ENCODE measurements around the gene GSDMA.

The GSDMA gene

DNA sequence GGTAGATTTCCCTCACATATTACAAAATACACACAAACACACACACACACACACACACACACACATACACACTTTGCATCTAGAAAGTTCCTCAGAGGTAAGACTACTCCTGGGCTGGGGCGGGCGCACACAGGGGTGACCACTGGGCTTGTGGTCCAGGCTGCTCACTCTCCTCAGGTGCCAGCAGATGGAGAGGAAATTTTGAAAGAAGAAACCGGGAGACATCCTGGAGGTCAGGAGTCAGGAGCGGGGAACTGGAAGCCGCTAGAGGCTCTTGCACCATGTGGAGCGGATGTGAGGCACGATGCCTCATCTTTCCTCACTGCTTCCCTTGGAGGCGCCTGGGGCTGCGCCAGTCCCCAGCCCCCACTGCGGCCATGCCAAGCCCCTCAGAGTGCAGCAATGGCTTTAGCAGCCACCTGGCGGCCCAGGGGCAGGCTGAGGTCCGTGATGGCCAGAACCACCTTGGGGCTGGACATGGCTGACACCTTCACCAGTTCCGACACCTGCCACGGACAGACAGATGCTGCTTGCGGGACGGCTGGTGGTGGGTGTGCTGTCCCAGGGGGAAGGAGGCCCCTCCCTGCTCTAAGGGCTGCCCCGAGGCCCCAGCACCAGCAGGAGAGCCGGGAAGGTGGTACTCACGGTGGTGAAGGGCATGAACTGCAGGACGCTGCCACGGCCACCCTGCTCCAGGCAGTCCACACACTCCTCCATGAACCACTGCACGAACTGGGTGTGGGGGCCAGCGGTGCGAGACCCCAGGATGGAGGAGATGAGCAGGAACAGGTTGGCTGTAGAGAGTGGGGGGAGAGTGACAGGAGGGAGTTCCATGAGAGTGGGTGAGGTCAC lies 56.6 kb downstream of the GSDMA start:
- no peak for DNase-seq

DNA sequence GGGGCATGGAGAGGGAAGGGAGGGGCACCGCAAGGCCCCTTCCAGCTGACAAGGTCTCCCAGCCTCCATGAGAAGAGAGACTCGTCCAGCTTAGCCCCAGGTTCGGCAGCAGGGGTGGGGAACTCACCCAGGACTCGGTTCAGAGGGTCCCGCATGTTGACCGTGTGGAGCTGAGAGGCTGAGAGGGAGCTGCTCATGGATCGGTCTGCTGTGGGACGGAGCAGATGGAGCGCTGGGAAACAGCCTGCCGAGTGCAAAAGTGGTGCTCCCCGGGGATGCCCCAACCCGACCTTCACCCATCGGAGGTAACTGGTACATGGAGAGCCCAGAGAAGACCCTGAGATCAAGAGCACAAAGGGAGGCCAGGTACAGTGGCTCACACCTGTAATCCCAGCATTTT lies 57.3 kb downstream of the GSDMA start:
- DNase-seq = no peak

DNA sequence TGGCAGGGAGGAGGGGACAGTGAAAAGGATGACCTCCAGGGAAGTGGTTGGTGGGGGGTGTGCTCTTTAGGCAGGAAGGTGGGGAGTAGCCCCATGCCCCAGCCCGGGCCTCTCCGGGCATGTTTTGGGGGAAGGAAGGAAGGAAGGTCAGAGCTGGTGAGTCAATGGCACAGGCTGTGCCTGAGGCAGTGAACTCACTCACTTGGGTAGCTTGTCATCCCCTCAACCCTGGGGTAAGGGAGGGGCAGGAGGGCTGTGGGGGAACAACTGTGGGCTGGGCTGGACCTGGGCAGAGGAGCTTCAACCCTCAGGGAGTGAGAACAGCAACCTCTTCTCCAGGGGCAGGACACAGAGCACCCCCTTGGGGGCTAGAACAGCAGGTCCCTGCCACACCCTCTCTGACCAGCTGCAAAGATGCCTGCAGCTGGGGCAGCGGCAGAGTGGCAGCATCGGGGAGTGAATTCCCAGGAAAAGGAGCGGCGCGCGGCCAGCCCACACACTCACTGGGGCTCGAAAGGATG lies 58.7 kb downstream of the GSDMA start:
- DNase-seq = no peak

DNA sequence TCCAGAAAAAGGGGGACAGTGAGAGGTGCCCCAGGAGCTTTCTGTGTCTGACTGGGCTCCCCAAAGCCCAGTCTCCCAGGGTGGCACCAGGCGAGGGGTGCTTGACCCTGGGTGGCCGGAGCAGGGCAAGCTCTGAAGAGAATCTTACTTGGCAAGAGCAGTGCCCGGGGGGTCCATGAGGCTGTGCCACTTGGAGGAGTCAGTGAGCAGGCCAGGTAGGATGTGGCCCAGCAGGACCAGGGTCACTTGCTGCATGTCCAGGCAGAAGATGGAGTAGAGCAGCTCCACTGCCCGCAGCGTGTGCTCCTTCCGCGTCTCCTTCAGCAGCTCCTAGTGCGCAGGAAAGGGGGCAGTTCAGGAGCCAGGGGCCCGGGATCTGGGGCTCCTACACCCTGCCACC lies 59.7 kb downstream of the GSDMA start:
- no peak for DNase-seq

DNA sequence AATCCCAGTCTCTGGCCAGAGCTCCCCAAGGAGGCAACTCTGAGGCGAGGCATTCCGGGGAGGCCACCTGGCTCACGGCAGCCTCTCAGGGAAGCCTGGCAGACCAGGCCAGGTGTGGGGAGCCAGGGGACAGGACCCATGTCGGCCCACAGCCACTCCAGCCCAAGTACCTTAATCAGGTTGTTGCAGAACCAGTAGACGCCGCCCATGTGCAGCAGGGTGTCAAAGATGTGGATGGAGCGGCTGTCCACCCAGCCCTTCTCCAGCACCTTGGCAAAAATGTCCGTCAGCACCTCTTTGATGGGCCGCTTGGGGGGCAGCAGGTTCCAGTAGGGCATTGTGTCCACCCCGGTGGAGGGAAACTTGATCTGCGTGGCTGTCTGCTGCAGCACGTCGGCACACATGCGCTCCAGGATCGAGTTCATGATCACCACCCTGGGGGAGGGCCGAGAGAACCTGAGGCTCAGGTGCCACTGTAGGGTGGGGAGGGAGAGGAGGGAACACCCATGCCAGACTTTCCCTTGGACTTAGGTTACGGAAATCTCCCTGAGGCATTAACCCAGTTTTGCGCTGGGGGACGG lies 60.2 kb downstream of the GSDMA start:
- no peak for DNase-seq

DNA sequence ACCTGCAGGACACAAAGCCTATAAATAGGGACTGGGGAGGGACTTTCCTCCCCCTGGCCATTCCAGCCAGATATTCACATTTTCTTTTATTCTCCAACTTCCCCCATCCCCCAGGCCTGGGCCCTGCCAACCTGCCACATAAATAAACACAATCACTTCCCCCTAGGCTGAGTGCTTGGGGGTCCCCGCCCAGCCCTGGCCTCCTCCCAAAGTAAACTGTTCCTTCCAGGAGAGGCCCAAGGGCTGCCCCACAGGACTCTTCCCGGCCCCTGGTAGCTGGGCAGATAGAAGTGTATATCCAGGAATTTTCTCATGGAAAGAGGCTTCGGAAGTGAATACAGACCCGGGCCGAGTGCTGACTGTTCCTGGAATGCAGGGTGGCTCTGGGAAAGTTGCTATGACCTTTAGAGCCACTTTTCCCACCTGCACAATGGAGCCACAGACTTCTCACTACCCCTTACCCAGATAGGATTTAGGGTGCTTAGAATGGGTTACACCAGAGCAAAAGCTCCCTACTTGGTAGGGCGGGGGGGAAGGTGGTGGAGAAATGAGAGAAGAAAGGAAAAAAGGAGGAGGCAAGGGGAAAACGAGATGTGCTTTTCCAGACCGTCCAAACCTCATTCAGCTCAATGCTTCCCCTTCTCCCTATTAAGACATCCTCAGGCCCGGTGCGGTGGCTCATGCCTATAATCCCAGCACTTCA lies 60.9 kb downstream of the GSDMA start:
- no peak for DNase-seq

DNA sequence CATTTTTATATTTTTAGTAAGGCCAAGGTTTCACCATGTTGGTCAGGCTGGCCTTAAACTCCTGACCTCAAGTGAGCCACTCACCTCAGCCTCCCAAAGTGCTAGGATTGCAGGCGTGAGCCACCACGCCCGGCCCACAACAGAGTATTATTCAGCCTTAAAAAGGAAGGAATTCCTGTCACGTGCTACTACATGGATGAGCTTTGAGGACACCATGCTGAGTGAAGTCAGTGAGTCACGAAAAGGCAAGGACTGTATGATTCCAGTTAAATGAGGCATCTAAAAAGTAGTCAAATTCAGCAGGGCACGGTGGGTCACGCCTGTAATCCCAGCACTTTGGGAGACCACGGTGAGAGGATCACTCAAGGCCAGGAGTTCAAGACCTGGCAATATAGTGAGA lies 62.1 kb downstream of the GSDMA start:
- DNase-seq = no peak

DNA sequence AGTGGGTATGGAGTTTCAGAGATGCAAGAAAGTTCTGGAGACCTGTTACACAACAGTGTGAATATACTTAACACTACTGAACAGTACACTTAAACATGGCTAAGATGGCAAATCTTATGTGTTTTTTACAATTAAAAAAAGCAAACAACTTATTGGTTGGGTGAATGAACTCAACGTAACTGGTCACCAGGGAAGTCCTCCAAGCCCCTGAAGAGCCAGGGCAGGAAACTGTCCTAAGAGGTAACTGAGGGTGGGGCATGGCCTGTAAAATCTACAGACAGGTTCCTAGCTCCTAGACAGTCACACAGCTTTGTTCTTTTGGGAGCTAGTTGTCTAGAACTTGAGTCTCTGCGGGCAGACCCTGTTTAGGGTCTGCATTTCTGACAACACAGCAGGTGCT lies 62.8 kb downstream of the GSDMA start:
- no peak for DNase-seq

DNA sequence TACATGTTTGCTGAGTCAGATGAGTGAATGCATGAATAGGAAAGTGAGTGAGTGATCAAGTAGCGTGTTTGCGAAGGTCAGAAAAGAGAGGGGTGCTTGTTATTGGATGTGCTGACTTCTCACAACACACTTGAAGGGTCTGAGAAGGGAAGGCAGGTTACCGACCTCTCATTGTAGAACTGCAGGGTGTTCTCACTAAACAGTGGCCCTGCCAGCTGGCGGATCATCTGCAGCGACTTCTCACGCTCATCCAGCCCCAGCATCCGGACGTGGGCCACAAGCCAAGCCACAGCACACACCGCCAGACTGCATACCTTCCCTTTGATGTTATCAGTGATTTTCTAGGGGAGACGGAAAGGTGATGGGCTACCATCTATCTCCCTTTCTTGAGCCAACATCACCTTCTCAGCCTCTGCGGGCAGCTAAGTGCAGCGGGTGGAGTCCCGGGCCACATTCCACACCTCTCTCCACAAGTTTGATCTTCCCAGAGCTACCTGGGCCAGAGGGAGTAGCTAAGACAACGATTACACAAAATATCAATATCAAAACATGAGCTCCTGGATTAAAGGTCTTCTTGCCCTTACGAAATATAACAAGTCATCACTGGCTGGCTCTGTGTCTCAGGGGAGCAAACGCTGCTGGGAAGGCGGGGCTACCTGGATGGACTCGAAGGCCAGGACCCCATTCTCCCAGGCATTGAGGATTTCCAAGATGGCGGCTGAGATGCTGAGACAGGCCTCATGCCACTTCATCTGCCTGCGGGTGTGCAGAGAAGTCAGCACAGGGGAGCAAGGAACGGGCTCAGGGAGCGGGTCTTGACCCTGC lies 63.4 kb downstream of the GSDMA start:
- DNase-seq = no peak

DNA sequence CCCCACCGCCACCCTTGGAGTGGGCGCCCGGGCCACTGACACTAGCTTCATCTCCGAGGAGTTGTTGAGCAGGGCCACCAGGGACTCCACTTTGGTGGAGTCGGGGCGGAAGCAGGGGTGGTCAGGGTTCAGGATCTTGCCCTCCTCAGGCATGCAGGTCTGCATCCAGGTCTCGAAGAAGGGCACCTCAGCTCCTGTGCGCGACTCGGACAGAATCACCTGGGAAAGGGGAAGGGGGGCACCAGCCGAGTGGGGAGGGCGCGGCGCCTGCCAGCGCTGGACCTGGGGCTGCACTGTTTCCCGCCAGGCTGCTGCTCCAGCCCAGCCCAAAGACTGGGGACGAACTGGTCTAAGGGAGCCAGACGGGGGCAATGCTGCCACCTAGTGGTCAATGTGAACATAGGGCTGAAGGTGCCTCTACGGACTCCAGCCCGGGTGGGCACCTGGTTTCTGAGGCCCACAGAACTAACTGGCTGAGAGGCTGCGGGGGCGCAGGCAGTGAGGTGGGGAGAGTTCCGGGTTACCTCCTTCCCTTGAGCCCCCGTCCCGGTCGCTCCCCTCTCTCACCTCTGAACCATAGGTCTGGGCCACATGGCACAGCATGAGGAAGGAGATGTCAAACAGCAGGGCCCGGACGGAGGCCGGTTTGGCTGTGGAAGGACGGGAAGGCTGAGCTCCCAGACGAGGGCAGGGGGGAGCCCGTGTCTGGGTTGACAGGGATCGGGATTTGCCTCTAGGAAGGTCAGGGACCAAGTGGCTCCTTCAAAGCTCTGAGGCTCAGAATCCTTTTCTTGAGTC lies 64.2 kb downstream of the GSDMA start:
- DNase-seq = peak in 52 of 58 donors; percentile 11 to 78 (median 36)
